Neuronal stem cell (in vitro differentiated cells): ENCODE data around the gene PDZK1IP1.
A peak's percentile ranks its signal among the peaks of the same experiment; 100 is the strongest.

Experiments used
- DNase-seq: peaks from one replicate; pipeline ENCODE4 v3.0.0-alpha.2; 2013; ENCODE audit warnings: low spot score
- H2AFZ ChIP-seq: one replicate; pipeline ENCODE4 v1.6.1; 2013; ENCODE audit warnings: mild to moderate bottlenecking, low read length, inconsistent platforms
- H2AK5ac ChIP-seq: 2 replicates; pipeline ENCODE4 v1.6.1; 2013; ENCODE audit warnings: low read depth, mild to moderate bottlenecking, inconsistent platforms, low read length, moderate library complexity, mixed read lengths
- H2BK120ac ChIP-seq: 2 replicates; pipeline ENCODE4 v1.6.1; 2013; ENCODE audit warnings: low read depth, mild to moderate bottlenecking, inconsistent platforms, low read length, moderate library complexity, mixed read lengths
- H2BK12ac ChIP-seq: one replicate; pipeline ENCODE4 v1.6.1; 2013; ENCODE audit warnings: low read length, inconsistent platforms
- H2BK15ac ChIP-seq: 2 replicates; pipeline ENCODE4 v1.6.1; 2013; ENCODE audit warnings: mild to moderate bottlenecking, low read length, inconsistent platforms, mixed read lengths
- H2BK5ac ChIP-seq: one replicate; pipeline ENCODE4 v1.6.1; 2013; ENCODE audit warnings: inconsistent platforms, mild to moderate bottlenecking, low read length, moderate library complexity
- H3K14ac ChIP-seq: one replicate; pipeline ENCODE4 v1.6.1; 2013; ENCODE audit warnings: low read length, inconsistent platforms
- H3K18ac ChIP-seq: 2 replicates; pipeline ENCODE4 v1.6.1; 2013; ENCODE audit warnings: low read length, inconsistent platforms
- H3K23ac ChIP-seq: 2 replicates; pipeline ENCODE4 v1.6.1; 2013; ENCODE audit warnings: low read depth, mild to moderate bottlenecking, mixed read lengths, low read length, inconsistent platforms; ENCODE audit not compliant: poor library complexity
- H3K27ac ChIP-seq: replicated peaks from 3 replicates; pipeline ENCODE4 v1.5.1; 2013; ENCODE audit warnings: low read length, inconsistent platforms
- H3K27me3 ChIP-seq, 3 experiments: 2 replicates each; pipeline ENCODE4 v1.6.1; 2013; ENCODE audit warnings: low read length in 3 of 3, mild to moderate bottlenecking in 2 of 3, inconsistent platforms in 1 of 3, low read depth in 1 of 3, mixed read lengths in 1 of 3, moderate library complexity in 1 of 3; ENCODE audit not compliant: control insufficient read depth in 3 of 3, insufficient read depth in 3 of 3
- H3K36me3 ChIP-seq, 2 donors: replicated peaks in 1 of 2; 2 replicates each; pipeline ENCODE4 v1.6.1; 2013; ENCODE audit warnings: low read length in 2 of 2; ENCODE audit not compliant: control insufficient read depth in 2 of 2, insufficient read depth in 2 of 2
- H3K4ac ChIP-seq: 2 replicates; pipeline ENCODE4 v1.6.1; 2013; ENCODE audit warnings: inconsistent platforms, mild to moderate bottlenecking, low read length, moderate library complexity
- H3K4me1 ChIP-seq, 2 donors: 1 replicate in 1 of 2; 2 replicates in 1 of 2; pipeline ENCODE4 v1.6.1; 2013; ENCODE audit warnings: low read length in 2 of 2, low read depth in 1 of 2; ENCODE audit not compliant: control insufficient read depth in 2 of 2, insufficient read depth in 1 of 2
- H3K4me2 ChIP-seq: one replicate; pipeline ENCODE4 v1.6.1; 2013; ENCODE audit warnings: mild to moderate bottlenecking, low read length, inconsistent platforms; ENCODE audit not compliant: insufficient read depth, poor library complexity, severe bottlenecking
- H3K4me3 ChIP-seq, 2 donors: 2 replicates each; pipeline ENCODE4 v1.5.1; 2013; ENCODE audit warnings: low read length in 2 of 2, mild to moderate bottlenecking in 2 of 2, inconsistent platforms in 1 of 2, moderate library complexity in 1 of 2
- H3K79me1 ChIP-seq: one replicate; pipeline ENCODE4 v1.6.1; 2013; ENCODE audit warnings: low read depth, mild to moderate bottlenecking, inconsistent platforms, low read length, moderate library complexity
- H3K9ac ChIP-seq: one replicate; pipeline ENCODE4 v1.6.1; 2013; ENCODE audit warnings: mild to moderate bottlenecking, low read depth, low read length, inconsistent platforms; ENCODE audit not compliant: poor library complexity
- H3K9me3 ChIP-seq, 2 donors: replicated peaks in 1 of 2; 2 replicates each; pipeline versions ENCODE3 to v1.6.1; 2013; ENCODE audit warnings: low read length in 2 of 2, mild to moderate bottlenecking in 2 of 2, inconsistent platforms in 1 of 2, low read depth in 1 of 2, mixed read lengths in 1 of 2, moderate library complexity in 1 of 2; ENCODE audit not compliant: control insufficient read depth in 2 of 2, insufficient read depth in 1 of 2
- H4K8ac ChIP-seq: one replicate; pipeline ENCODE4 v1.6.1; 2013; ENCODE audit warnings: low read depth, mild to moderate bottlenecking, inconsistent platforms, low read length, moderate library complexity
- H4K91ac ChIP-seq: one replicate; pipeline ENCODE4 v1.6.1; 2013; ENCODE audit warnings: low read length, low read depth, mild to moderate bottlenecking, inconsistent platforms; ENCODE audit not compliant: poor library complexity
- WGBS, 2 donors: extraction: QIAGEN DNeasy Blood & Tissue Kit; methylation state at CpG; one replicate each; pipeline ENCODE4 v1.1.7; 2013; ENCODE audit warnings: missing lambda C conversion rate in 2 of 2, mixed read lengths in 1 of 2; ENCODE audit not compliant: insufficient read length in 2 of 2, insufficient replicate concordance in 1 of 2; ENCODE audit errors: extremely low coverage in 2 of 2; 5-methylcytosine and 5-hydroxymethylcytosine counted together

Gene PDZK1IP1

GRCh38 chr1:47182676-47183235 lies 7.1 kb downstream of the PDZK1IP1 start:
- no peak overlapping the region for H3K23ac ChIP-seq
- no peak overlapping the region for H2BK12ac ChIP-seq
- WGBS, 2 donors = no CpG with 5 or more reads among the region's 7 CpGs
- H3K9ac ChIP-seq = no peak overlapping the region
- H2BK120ac ChIP-seq = no peak overlapping the region
- H3K4me1 ChIP-seq = peaks cover 1 to 6% of the 10 kb centered on the region in 2 donors
- no peak overlapping the region for H2AFZ ChIP-seq
- no peaks in the 10 kb centered on the region for H3K36me3 ChIP-seq
- H4K91ac ChIP-seq = no peak overlapping the region
- H3K4me2 ChIP-seq = no peak overlapping the region
- H3K4ac ChIP-seq = no peak overlapping the region
- no peaks in the 10 kb centered on the region for H3K9me3 ChIP-seq
- H2BK5ac ChIP-seq = no peak overlapping the region
- no peak overlapping the region for H3K4me3 ChIP-seq
- no peak overlapping the region for H3K14ac ChIP-seq
- H2BK15ac ChIP-seq = no peak overlapping the region
- H3K27me3 ChIP-seq = peaks cover 0 to 30% (median 4%) of the 10 kb centered on the region in 3 experiments
- no peak for DNase-seq
- no peak overlapping the region for H4K8ac ChIP-seq
- H3K79me1 ChIP-seq = no peaks in the 10 kb centered on the region
- H2AK5ac ChIP-seq = no peak overlapping the region
- no peak overlapping the region for H3K18ac ChIP-seq
- no peak overlapping the region for H3K27ac ChIP-seq

DNA sequence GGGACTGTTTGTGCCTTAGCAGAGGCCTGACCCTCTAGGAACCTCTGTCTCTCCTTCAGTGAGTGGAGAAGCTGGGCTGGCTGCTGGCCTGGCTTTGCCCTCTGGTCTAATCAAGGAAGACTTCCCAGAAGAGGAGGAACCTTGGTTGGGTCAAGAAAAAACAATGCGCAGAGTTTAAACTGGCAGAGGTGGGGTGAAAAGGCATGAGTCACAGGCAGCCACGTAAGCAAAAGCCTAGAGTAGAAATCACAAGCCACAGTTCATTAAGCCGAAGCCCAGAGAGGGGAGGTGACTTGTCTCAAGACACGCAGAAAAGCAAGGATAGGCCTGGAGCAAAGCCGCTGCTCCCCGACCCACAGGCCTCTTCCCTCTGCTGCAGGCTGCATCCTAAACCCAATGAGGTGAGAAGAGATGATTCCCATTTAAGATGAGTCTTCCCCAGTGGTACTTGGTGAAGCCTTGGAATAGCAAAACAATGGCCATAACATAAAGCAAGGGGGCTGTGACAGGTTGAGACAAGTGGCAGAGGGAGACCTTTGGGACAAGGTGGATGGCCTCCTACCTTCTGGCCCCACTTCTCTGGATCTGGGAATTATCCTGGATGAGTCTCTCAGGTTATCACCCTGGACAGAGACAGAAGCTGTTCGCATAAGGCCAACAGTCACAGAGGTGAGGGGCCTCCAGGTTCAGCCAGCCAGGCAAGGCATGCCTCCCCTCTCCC lies 7.7 kb downstream of the PDZK1IP1 start:
- Histone ChIP-seq H3K9ac (no peak overlapping the region), H3K27me3 (peaks cover 0 to 24% (median 4%) of the 10 kb centered on the region in 3 experiments), H3K27ac (no peak overlapping the region), H2BK120ac (no peak overlapping the region), H3K36me3 (no peaks in the 10 kb centered on the region), H2AFZ (no peak overlapping the region), H2BK12ac (no peak overlapping the region), H3K4me2 (no peak overlapping the region), H3K14ac (no peak overlapping the region), H2AK5ac (no peak overlapping the region), H3K23ac (no peak overlapping the region), H3K9me3 (no peaks in the 10 kb centered on the region), H4K91ac (no peak overlapping the region), H3K4ac (no peak overlapping the region), H4K8ac (no peak overlapping the region), H3K79me1 (no peaks in the 10 kb centered on the region), H3K4me1 (peaks cover 1 to 6% of the 10 kb centered on the region in 2 donors), H3K18ac (no peak overlapping the region), H2BK15ac (no peak overlapping the region), H3K4me3 (no peak overlapping the region), H2BK5ac (no peak overlapping the region)
- no CpG with 5 or more reads among the region's 7 CpGs for WGBS, 2 donors
- no peak for DNase-seq

GRCh38 chr1:47181095-47181954 lies 8.5 kb downstream of the PDZK1IP1 start:
- H3K27me3 ChIP-seq = peaks cover 0 to 21% (median 4%) of the 10 kb centered on the region in 3 experiments
- H4K8ac ChIP-seq = no peak overlapping the region
- no peak for DNase-seq
- H3K4me2 ChIP-seq = no peak overlapping the region
- peak overlapping the region; percentile 65 for H2AK5ac ChIP-seq
- H2BK5ac ChIP-seq = no peak overlapping the region
- H2AFZ ChIP-seq = peak overlapping the region; percentile 44
- no peak overlapping the region for H3K27ac ChIP-seq
- no peak overlapping the region for H3K14ac ChIP-seq
- H2BK120ac ChIP-seq = no peak overlapping the region
- H3K79me1 ChIP-seq = no peaks in the 10 kb centered on the region
- H3K4ac ChIP-seq = no peak overlapping the region
- WGBS, 2 donors = no CpG with 5 or more reads among the region's 18 CpGs
- no peaks in the 10 kb centered on the region for H3K36me3 ChIP-seq
- no peak overlapping the region for H3K4me3 ChIP-seq
- no peaks in the 10 kb centered on the region for H3K9me3 ChIP-seq
- no peak overlapping the region for H4K91ac ChIP-seq
- no peak overlapping the region for H2BK15ac ChIP-seq
- H3K23ac ChIP-seq = peak overlapping the region; percentile 86
- H3K4me1 ChIP-seq = peaks cover 1 to 6% of the 10 kb centered on the region in 2 donors
- H3K18ac ChIP-seq = no peak overlapping the region
- H3K9ac ChIP-seq = no peak overlapping the region
- H2BK12ac ChIP-seq = no peak overlapping the region

GRCh38 chr1:47180603-47181094 lies 9.2 kb downstream of the PDZK1IP1 start:
- Histone ChIP-seq H2AFZ (peak overlapping the region; percentile 44), H3K23ac (no peak overlapping the region)
- DNase-seq = no peak

More at GRCh38 chr1:47180603-47181094, 9.2 kb downstream of the PDZK1IP1 start:
- Histone ChIP-seq H2BK15ac (no peak overlapping the region), H2BK12ac (no peak overlapping the region), H3K14ac (no peak overlapping the region), H3K4me1 (peaks cover 1 to 6% of the 10 kb centered on the region in 2 donors), H2BK120ac (no peak overlapping the region), H3K18ac (no peak overlapping the region), H2BK5ac (no peak overlapping the region), H4K8ac (no peak overlapping the region), H3K79me1 (no peaks in the 10 kb centered on the region), H3K9ac (no peak overlapping the region), H3K4ac (no peak overlapping the region), H2AK5ac (no peak overlapping the region), H3K27ac (no peak overlapping the region), H3K9me3 (no peaks in the 10 kb centered on the region), H3K27me3 (peaks cover 0 to 21% (median 4%) of the 10 kb centered on the region in 3 experiments), H3K4me3 (no peak overlapping the region), H4K91ac (no peak overlapping the region), H3K4me2 (no peak overlapping the region), H3K36me3 (no peaks in the 10 kb centered on the region)
- WGBS, 2 donors = no CpG with 5 or more reads among the region's 3 CpGs
